Testis (tissue), 3 donors: Measurements from ENCODE around the gene PLAAT3. TPM values are rescaled to one million over a fixed set of nuclear protein-coding genes. Genes with fewer than 3 reads are reported as not detected.
"Not testable (repeated sequence)": the region's sequence is repeated elsewhere in the genome, so short reads cannot be mapped to it uniquely, and the experiment has no call there.

Source experiments
- DNase-seq: peaks from one replicate; pipeline ENCODE4 v3.0.0-alpha.2; 2019
- H3K27ac ChIP-seq, 2 donors: fragments of 200-600 bp; sonication (generic); one replicate each; pipeline ENCODE4 v1.5.1; 2019
- H3K27me3 ChIP-seq: fragments of 200-600 bp; sonication (generic); one replicate; pipeline ENCODE4 v1.5.1; 2019
- H3K36me3 ChIP-seq: fragments of 200-600 bp; sonication (generic); one replicate; pipeline ENCODE4 v1.5.1; 2017; ENCODE audit warnings: low read depth; ENCODE audit errors: missing control alignments
- H3K4me1 ChIP-seq: fragments of 200-600 bp; sonication (generic); one replicate; pipeline ENCODE4 v1.5.1; 2019
- H3K4me3 ChIP-seq, 2 donors: fragments of 200-600 bp; sonication (generic); one replicate each; pipeline ENCODE4 v1.5.1; 2017 to 2019
- H3K9me3 ChIP-seq: fragments of 200-600 bp; sonication (generic); one replicate; pipeline ENCODE4 v1.5.1; 2017
- POLR2A ChIP-seq: fragments of 450-650 bp; IDR thresholded peaks from one replicate; pipeline ENCODE4 v1.6.1; 2017; ENCODE audit warnings: antibody characterized with exemption, mild to moderate bottlenecking, moderate library complexity
- WGBS, 2 donors: methylation state at CpG; one replicate each; pipeline ENCODE4 v1.1.5; 2018; 5-methylcytosine and 5-hydroxymethylcytosine counted together
- intact Hi-C: fragments of 100-400 bp; cut with DNase I; formaldehyde crosslinking; loops from one replicate; pipeline ENCODE4 v1.15.1; 2023; ENCODE audit warnings: low total_unique reads
- polyA plus RNA-seq: library from polyadenylated mRNA; stranded (reverse); fragments of 350-450 nt; fragmentation: Illumina TruSeq; extraction: RNeasy Lipid Tissue Mini Kit (QIAGEN cat#74804); gene quantifications from one replicate; pipeline ENCODE4 v1.2.3, GENCODE V29; 2014; ENCODE audit warnings: low read depth, low replicate concordance; ENCODE audit not compliant: insufficient read depth
- total RNA-seq, 2 donors: library from RNA; depleted of rRNA; stranded (reverse); fragments of >200 nt; gene quantifications; one replicate each; pipeline ENCODE4 v1.2.3, GENCODE V29; 2016
- TF ChIP-seq, protein P1 (sequence below), 3 experiments: fragments of 450-650 bp in 2 of 3; fragments of 200-600 bp in 1 of 3; sonication (generic) in 1 of 3; IDR thresholded peaks; one replicate each; pipeline ENCODE4 v1.5.1; 2016 to 2019; ENCODE audit warnings: antibody characterized with exemption in 3 of 3, mild to moderate bottlenecking in 2 of 3, moderate library complexity in 1 of 3

Gene PLAAT3
- total and polyA plus RNA-seq, 3 donors from 2014 or later = 136 to 301 (median 147) TPM

DNA sequence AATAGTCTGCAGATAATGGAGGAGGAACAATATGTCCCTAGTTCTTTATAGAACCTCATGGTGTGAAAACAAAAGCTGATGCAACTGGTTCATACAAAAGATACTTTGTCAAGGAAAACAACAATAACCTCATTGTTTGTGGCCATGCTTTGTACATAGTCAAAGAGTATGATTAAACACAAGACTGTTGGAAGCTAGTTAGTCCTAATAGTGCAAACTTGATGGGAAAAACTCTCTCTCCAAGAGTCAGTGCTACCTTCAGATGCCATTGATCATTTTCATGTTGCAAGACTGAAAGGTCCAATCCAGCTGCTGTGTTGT, 30.9 kb downstream of the PLAAT3 start:
- peak; percentile 9 for DNase-seq
- intact Hi-C loops = no loop called here
- TF ChIP-seq, protein P1, sequence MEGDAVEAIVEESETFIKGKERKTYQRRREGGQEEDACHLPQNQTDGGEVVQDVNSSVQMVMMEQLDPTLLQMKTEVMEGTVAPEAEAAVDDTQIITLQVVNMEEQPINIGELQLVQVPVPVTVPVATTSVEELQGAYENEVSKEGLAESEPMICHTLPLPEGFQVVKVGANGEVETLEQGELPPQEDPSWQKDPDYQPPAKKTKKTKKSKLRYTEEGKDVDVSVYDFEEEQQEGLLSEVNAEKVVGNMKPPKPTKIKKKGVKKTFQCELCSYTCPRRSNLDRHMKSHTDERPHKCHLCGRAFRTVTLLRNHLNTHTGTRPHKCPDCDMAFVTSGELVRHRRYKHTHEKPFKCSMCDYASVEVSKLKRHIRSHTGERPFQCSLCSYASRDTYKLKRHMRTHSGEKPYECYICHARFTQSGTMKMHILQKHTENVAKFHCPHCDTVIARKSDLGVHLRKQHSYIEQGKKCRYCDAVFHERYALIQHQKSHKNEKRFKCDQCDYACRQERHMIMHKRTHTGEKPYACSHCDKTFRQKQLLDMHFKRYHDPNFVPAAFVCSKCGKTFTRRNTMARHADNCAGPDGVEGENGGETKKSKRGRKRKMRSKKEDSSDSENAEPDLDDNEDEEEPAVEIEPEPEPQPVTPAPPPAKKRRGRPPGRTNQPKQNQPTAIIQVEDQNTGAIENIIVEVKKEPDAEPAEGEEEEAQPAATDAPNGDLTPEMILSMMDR (IDR thresholded peaks at IDR 0.05) = no peak
- TF ChIP-seq POLR2A = no peak
- H3K4me1 ChIP-seq = peaks cover 7% of the 10 kb centered on the region
- no peak overlapping the region for H3K4me3 ChIP-seq
- H3K27ac ChIP-seq = peak overlapping the region; percentile 35 to 72
- H3K9me3 ChIP-seq = no peaks in the 10 kb centered on the region
- H3K36me3 ChIP-seq = no peaks in the 10 kb centered on the region
- no peaks in the 10 kb centered on the region for H3K27me3 ChIP-seq

DNA sequence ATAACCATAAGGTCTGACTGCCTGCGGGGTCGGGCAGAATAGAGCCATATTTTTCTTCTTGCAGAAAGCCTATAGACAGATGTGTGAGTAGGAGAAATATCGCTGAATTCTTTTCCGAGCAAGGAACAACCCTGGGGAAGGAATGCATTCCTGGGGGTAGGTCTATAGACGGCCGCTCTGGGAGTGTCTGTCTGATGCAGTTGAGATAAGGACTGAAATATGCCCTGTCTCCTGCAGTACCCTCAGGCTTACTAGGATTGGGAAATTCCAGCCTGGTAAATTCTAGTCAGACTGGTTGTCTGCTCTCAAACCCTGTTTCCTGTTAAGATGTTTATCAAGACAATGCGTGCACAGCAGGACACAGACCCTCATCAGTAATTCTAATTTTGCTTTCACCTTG, 33.0 kb downstream of the PLAAT3 start:
- H3K36me3 ChIP-seq, H3K27me3 ChIP-seq, H3K9me3 ChIP-seq, DNase-seq, intact Hi-C loops, H3K4me1 ChIP-seq, H3K4me3 ChIP-seq: not testable (repeated sequence)
- 66 to 77% methylated on average over 7 of the region's 7 CpGs for WGBS, 2 donors
- H3K27ac ChIP-seq = peak overlapping the region in 1 of 2 donors; percentile 34

DNA sequence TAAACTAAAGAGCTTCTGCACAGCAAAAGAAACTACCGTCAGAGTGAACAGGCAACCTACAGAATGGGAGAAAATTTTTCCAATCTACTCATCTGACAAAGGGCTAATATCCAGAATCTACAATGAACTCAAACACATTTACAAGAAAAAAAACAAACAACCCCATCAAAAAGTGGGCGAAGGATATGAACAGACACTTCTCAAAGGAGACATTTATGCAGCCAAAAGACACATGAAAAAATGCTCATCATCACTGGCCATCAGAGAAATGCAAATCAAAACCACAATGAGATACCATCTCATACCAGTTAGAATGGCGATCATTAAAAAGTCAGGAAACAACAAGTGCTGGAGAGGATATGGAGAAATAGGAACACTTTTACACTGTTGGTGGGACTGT, 35.4 kb downstream of the PLAAT3 start:
- DNase-seq, H3K36me3 ChIP-seq, H3K27ac ChIP-seq, intact Hi-C loops, H3K9me3 ChIP-seq, H3K27me3 ChIP-seq, H3K4me3 ChIP-seq: not testable (repeated sequence)
- peaks cover 15% of the 10 kb centered on the region for H3K4me1 ChIP-seq
- 94% methylated on average over 3 of the region's 3 CpGs for WGBS, 2 donors

DNA sequence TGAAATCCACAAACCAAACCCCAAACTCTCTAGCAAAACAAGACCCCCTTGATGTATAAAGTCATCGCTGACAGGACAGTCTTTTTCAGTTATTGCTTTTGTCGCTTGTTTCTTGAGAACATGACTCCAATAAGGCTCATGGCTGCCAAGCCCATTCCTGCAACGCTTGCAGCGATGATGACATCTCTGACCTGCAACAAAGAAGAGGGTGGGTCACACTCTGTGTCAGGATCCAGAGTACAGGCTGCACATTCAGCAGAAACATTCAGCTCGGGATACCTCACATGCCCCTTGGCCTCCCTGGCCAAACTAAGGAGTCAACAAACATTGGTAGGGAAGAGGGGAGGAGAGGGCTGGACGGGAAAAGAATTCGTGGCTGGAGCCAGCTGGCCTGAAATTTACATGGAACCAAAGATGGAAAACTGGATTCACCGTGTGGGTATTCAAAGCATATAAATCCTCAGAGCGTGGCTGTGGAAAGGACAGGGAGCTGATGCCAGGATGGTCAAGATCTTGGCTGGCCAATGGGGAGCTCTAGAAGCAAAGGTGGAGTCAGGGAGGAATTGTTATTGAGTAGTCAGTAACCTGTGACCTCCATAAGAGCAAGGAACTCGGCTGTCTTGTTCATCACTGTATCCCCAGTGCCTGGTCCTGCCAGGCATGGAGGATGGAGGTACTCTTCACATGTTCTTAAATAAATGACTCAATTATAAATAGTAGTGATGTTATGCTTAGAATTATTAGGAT, 39.2 kb downstream of the PLAAT3 start:
- Histone ChIP-seq H3K27ac (peak overlapping the region; percentile 28 to 47), H3K4me1 (peaks cover 11% of the 10 kb centered on the region), H3K9me3 (no peaks in the 10 kb centered on the region), H3K36me3 (no peaks in the 10 kb centered on the region), H3K4me3 (peak overlapping the region; percentile 0 to 29), H3K27me3 (no peaks in the 10 kb centered on the region)
- DNase-seq = peak; percentile 27
- WGBS, 2 donors = 26 to 39% methylated on average over 10 of the region's 10 CpGs
- TF ChIP-seq, protein P1 (IDR thresholded peaks at IDR 0.05) = no peak
- TF ChIP-seq POLR2A = no peak
- intact Hi-C loops = no loop called here

DNA sequence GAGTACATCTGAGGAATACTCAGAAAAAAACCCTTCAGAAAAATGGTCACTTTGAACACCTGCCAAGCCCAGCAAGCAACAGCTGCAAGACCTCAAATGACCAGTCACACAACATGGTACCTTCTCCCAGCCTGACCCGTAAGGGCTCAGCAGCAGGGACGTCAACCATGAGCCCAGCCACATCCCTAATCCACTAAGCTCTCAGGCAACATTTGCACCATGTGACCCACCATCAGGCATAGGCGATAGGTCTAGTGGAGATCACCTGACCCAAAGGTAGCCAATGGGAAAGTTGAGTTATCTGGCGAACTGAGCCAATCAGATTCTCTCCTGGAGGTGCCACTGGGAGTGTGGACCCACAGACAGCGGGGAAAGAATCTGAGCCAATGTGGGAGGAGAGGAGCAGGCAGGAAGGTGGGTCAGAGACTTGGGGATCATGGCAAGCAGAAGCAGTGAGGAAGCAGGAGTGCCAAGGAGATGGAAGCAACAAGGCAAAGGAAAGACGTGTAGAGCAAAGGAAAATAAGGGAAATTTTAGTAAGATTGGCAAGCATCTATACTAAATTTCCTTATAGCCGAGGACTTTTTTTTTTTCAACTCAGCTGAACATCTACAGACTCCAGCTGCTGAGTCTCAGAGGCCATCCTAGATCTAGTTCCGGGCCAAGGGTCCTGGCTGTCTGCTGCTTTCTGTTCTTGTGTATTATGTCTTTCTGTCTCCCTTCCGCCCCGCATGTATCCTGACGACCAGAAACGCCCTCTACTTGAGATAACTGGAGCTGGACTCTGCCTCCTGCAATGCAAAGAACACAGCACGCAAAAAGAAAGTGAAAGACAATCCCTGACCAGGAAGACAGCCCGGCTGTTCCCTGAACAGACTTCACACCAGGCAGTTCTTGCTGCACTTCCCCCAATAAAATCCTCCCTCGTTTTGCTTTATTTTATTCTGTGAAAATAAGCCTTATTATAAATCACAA, 40.1 kb downstream of the PLAAT3 start:
- WGBS, 2 donors = 30% methylated on average over 15 of the region's 15 CpGs
- peak; percentile 68 for DNase-seq
- intact Hi-C loops = no loop called here

More for the DNA sequence above, 40.1 kb downstream of the PLAAT3 start:
- Histone ChIP-seq H3K36me3 (no peaks in the 10 kb centered on the region), H3K4me3 (peak overlapping the region; percentile 0 to 29), H3K4me1 (peaks cover 11% of the 10 kb centered on the region), H3K27me3 (no peaks in the 10 kb centered on the region), H3K9me3 (no peaks in the 10 kb centered on the region), H3K27ac (peak overlapping the region; percentile 28 to 47)
- TF ChIP-seq, protein P1 (IDR thresholded peaks at IDR 0.05) = no peak
- no peak for TF ChIP-seq POLR2A
